ENCODE data around the gene IFNK. TPM values are rescaled to one million over a fixed set of nuclear protein-coding genes. Genes with fewer than 3 reads are reported as not detected.

The IFNK gene
- total and polyA plus RNA-seq, 11 donors = not detected

GRCh38 chr9:27529316-27530278 is 5.5 kb downstream of the IFNK start, which contains the start of gene MOB3B:
TSS of gene MOB3B (minus strand) at chr9:27529814. CDS start at chr9:27455550, 74,264 bp downstream.
- H3K9me3 ChIP-seq = no peaks in the 10 kb centered on the region
- intact Hi-C loops (cut with DNase I) = loop anchor here in 9 of 10 donors (1.0 to 10.0 kb wide), 10 partner anchors 55 to 575 kb away; partner anchors contain the start of gene IFT74 (in 1 of the 9)
- WGBS, 4 donors = 3 to 6% (median 4%) methylated on average over 45 to 74 of the region's 74 CpGs
- H3K36me3 ChIP-seq = no peaks in the 10 kb centered on the region
- peak within 1 kb of the TSS; percentile 17 to 92 (median 74) for H3K27ac ChIP-seq
- ATAC-seq (peak; percentile 41 to 94 (median 84)), DNase-seq (peak; percentile 80 to 93 (median 86))
- H3K27me3 ChIP-seq = no peaks in the 10 kb centered on the region
- H3K4me1 ChIP-seq = peaks cover 0 to 38% (median 7%) of the 10 kb centered on the region in 12 donors
- H3K4me3 ChIP-seq = peak within 1 kb of the TSS; percentile 67 to 93 (median 80)
- TF ChIP-seq, protein P1, sequence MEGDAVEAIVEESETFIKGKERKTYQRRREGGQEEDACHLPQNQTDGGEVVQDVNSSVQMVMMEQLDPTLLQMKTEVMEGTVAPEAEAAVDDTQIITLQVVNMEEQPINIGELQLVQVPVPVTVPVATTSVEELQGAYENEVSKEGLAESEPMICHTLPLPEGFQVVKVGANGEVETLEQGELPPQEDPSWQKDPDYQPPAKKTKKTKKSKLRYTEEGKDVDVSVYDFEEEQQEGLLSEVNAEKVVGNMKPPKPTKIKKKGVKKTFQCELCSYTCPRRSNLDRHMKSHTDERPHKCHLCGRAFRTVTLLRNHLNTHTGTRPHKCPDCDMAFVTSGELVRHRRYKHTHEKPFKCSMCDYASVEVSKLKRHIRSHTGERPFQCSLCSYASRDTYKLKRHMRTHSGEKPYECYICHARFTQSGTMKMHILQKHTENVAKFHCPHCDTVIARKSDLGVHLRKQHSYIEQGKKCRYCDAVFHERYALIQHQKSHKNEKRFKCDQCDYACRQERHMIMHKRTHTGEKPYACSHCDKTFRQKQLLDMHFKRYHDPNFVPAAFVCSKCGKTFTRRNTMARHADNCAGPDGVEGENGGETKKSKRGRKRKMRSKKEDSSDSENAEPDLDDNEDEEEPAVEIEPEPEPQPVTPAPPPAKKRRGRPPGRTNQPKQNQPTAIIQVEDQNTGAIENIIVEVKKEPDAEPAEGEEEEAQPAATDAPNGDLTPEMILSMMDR (IDR thresholded peaks at IDR 0.05) = peak; percentile 82 to 98 (median 95)
- TF ChIP-seq POLR2A (IDR thresholded peaks at IDR 0.05) = no peak

DNA sequence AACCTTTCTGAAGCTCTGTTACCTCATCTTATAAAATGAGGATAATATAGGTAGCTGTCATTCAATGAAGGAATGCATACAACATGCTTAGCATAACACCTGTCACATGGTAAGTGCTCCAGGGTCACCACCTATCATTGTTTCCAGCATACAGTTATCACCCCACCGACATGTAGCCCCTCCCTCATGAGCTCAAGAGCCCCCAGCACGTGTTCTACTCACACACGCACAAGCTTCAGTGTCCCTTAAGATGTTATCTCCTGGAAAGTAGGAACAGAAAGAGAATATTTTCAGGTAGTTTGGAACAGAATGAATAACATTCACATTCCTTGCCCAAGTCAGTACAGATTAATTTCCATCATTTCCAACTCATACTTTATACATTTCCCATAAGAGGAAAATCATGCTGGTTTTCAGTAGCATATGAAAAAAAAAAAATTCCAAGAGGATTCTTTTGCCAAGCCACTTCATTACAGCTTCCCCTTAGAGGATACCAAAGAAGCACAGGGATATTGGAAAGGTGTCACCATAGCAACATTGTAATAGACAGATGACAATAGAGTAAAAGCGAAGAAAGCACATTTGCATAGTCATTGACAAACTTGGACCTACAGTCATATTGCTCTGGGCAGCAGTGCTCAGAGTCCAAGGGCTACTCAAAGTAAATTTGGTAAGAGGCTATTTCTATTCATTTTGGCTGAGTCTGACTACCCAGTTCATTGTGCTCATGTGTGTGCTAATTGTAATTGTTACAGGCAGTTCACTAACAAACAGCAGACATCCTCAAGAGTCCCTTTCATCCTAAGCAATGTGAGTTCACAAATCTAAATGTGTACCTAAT is 7.0 kb downstream of the IFNK start:
- no peaks in the 10 kb centered on the region for H3K27me3 ChIP-seq
- no peak for ATAC-seq
- 67 to 73% (median 69%) methylated on average over 4 of the region's 4 CpGs for WGBS, 4 donors
- H3K9me3 ChIP-seq = no peaks in the 10 kb centered on the region
- H3K27ac ChIP-seq = no peak overlapping the region
- no peak overlapping the region for H3K4me3 ChIP-seq
- H3K4me1 ChIP-seq = peaks cover 0 to 42% (median 7%) of the 10 kb centered on the region in 12 donors
- DNase-seq = no peak
- TF ChIP-seq POLR2A (IDR thresholded peaks at IDR 0.05) = no peak
- TF ChIP-seq, protein P1 (IDR thresholded peaks at IDR 0.05) = no peak
- intact Hi-C loops (cut with DNase I) = loop anchor here in 1 of 10 donors (5.0 kb wide), 1 partner anchor 119 kb away; no protein-coding TSS in a partner anchor
- peaks cover 0 to 12% (median 0%) of the 10 kb centered on the region in 9 donors for H3K36me3 ChIP-seq

DNA sequence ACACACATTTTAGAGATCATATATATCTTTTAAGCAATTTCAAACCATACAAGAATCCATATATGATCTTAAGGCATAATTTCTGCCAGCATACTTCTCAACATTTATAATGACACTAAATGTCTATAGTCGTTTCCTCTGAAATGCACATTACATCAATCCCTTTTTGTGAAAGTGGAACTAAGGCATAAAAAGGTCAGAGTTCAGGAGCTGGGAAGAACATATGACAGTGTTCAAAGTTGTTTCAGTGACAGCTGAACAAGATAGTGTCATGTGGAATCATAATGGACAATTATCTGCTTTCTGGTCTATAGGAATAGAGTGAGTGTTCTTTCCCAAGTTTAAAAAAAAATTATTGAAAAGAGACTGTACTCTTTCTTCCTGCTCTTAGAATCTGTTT is 8.0 kb downstream of the IFNK start:
- DNase-seq = no peak
- 78 to 84% (median 83%) methylated on average over 1 of the region's 1 CpG for WGBS, 4 donors
- Histone ChIP-seq H3K9me3 (no peaks in the 10 kb centered on the region), H3K4me1 (peaks cover 0 to 42% (median 7%) of the 10 kb centered on the region in 12 donors), H3K27me3 (no peaks in the 10 kb centered on the region), H3K4me3 (no peak overlapping the region), H3K36me3 (peaks cover 0 to 12% (median 2%) of the 10 kb centered on the region in 9 donors), H3K27ac (no peak overlapping the region)
- ATAC-seq = no peak
- intact Hi-C loops (cut with DNase I) = loop anchor here in 1 of 10 donors (5.0 kb wide), 1 partner anchor 120 kb away; no protein-coding TSS in a partner anchor
- TF ChIP-seq POLR2A (IDR thresholded peaks at IDR 0.05) = no peak
- TF ChIP-seq, protein P1 (IDR thresholded peaks at IDR 0.05) = no peak

Measured in heart left ventricle (tissue), 16 donors.